ENCODE results near the gene JADE1.

The JADE1 gene

DNA sequence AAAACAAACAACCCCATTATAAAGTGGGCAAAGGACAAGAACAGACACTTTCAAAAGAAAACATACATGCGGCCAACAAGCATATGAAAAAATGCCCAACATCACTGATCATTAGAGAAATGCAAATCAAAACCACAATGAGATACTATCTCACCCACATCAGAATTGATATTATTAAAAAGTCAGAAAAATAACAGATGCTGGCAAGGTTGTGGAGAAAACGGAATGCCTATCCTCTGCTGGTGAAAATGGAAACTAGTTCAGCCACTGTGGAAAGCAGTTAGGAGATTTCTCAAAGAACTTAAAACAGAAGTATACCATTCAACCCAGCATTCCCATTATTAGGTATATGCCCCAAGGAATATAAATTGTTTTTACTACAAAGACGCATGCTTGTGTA, 112.5 kb downstream of the JADE1 start:
- no peaks in the 10 kb centered on the region for H3K36me3 ChIP-seq (ENCODE audit: control insufficient read depth, insufficient read depth, low read length)
- H4K8ac ChIP-seq (ENCODE audit: low read depth, low read length): no peak overlapping the region
- no peak overlapping the region for H2BK5ac ChIP-seq (ENCODE audit: low read length)
- no peak overlapping the region for H2AK5ac ChIP-seq (ENCODE audit: low read length)
- no peak for DNase-seq
- no peaks in the 10 kb centered on the region for H3K27me3 ChIP-seq (ENCODE audit: insufficient read depth, low read length, poor library complexity)
- H3K4me2 ChIP-seq (ENCODE audit: low read length): no peak overlapping the region
- no peak overlapping the region for H2BK120ac ChIP-seq (ENCODE audit: low read depth, low read length)
- H3K9ac ChIP-seq (ENCODE audit: low read length): no peak overlapping the region
- WGBS (ENCODE audit: extremely low coverage, insufficient coverage, low lambda C conversion rate): no CpG with 5 or more reads among the region's 3 CpGs
- H3K79me2 ChIP-seq (ENCODE audit: control insufficient read depth, insufficient read depth, low read length): no peaks in the 10 kb centered on the region
- H2BK15ac ChIP-seq (replicated peaks; ENCODE audit: low read depth): no peak overlapping the region
- no peaks in the 10 kb centered on the region for H3K79me1 ChIP-seq (ENCODE audit: low read length)
- H3K23ac ChIP-seq (ENCODE audit: low read length): no peak overlapping the region
- no peak overlapping the region for H3K4ac ChIP-seq (ENCODE audit: low read depth, low read length)
- no peaks in the 10 kb centered on the region for H3K4me1 ChIP-seq (ENCODE audit: control insufficient read depth, low read depth, low read length)
- no peak overlapping the region for H4K5ac ChIP-seq (ENCODE audit: low read length)
- H3K56ac ChIP-seq (ENCODE audit: low read length): no peak overlapping the region
- H3K4me3 ChIP-seq (ENCODE audit: low read length): no peak overlapping the region
- H3K18ac ChIP-seq (ENCODE audit: low read length): no peak overlapping the region
- H3K27ac ChIP-seq (ENCODE audit: low read depth, low read length): no peak overlapping the region
